Measurements from ENCODE around the gene SLC4A9.
A peak's percentile ranks its signal among the peaks of the same experiment; 100 is the strongest.

SLC4A9 gene

GRCh38 chr5:140319833-140320232 lies 40.2 kb upstream of the SLC4A9 start:
- Histone ChIP-seq H3K27ac (replicated peaks; ENCODE audit: low read length) (no peak overlapping the region), H2BK12ac (ENCODE audit: low read length) (no peak overlapping the region), H4K8ac (ENCODE audit: low read depth, low read length) (no peak overlapping the region), H3K23ac (ENCODE audit: low read depth, low read length, poor library complexity) (no peak overlapping the region), H3K9ac (ENCODE audit: low read depth, low read length, poor library complexity) (no peak overlapping the region), H2BK15ac (ENCODE audit: low read length) (no peak overlapping the region), H3K36me3 (replicated peaks in 1 of 2; ENCODE audit: control insufficient read depth in 2 of 2, insufficient read depth in 2 of 2, low read length in 2 of 2) (no peaks in the 10 kb centered on the region), H3K4me2 (ENCODE audit: insufficient read depth, low read length, poor library complexity, severe bottlenecking) (no peak overlapping the region), H3K18ac (ENCODE audit: low read length) (no peak overlapping the region), H4K91ac (ENCODE audit: low read depth, low read length, poor library complexity) (no peak overlapping the region), H3K14ac (ENCODE audit: low read length) (no peak overlapping the region), H2BK5ac (ENCODE audit: low read length) (no peak overlapping the region), H3K9me3 (replicated peaks in 1 of 2; ENCODE audit: control insufficient read depth in 2 of 2, insufficient read depth in 1 of 2, low read depth in 1 of 2, low read length in 2 of 2) (no peaks in the 10 kb centered on the region), H3K27me3 (ENCODE audit: control insufficient read depth in 3 of 3, insufficient read depth in 3 of 3, low read depth in 1 of 3, low read length in 3 of 3) (no peaks in the 10 kb centered on the region), H2AK5ac (ENCODE audit: low read depth, low read length) (no peak overlapping the region), H3K79me1 (ENCODE audit: low read depth, low read length) (no peaks in the 10 kb centered on the region), H2AFZ (ENCODE audit: low read length) (no peak overlapping the region), H2BK120ac (ENCODE audit: low read depth, low read length) (no peak overlapping the region), H3K4ac (ENCODE audit: low read length) (no peak overlapping the region), H3K4me3 (ENCODE audit: low read length in 2 of 2) (no peak overlapping the region), H3K4me1 (ENCODE audit: control insufficient read depth in 2 of 2, insufficient read depth in 1 of 2, low read depth in 1 of 2, low read length in 2 of 2) (peaks cover 14 to 22% of the 10 kb centered on the region in 2 donors)
- WGBS, 2 donors (ENCODE audit: extremely low coverage in 2 of 2, insufficient read length in 2 of 2, insufficient replicate concordance in 1 of 2), result no CpG with 5 or more reads among the region's 1 CpG
- no peak for DNase-seq (ENCODE audit: low spot score)

DNA sequence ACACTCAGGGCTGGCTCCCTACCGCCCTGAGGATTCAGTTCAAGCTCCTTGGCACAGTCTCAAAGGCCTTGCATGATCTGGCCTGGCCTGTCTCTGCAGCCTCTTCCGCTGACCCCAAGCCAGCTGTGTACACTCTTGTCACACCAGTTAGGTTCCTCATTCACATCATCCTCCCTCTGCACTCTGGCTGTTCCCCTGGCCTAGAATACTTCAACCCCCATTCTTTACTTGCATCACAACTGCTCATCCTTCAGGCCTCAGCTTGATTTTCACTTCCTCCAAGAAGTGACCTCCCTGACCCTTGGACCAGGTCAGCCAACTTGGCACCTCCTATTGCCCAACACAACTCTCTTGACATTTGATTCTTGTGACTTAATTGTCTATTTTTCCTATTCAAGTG lies 38.2 kb upstream of the SLC4A9 start:
- DNase-seq (ENCODE audit: low spot score), result no peak
- Histone ChIP-seq H2BK120ac (ENCODE audit: low read depth, low read length) (no peak overlapping the region), H3K4me2 (ENCODE audit: insufficient read depth, low read length, poor library complexity, severe bottlenecking) (no peak overlapping the region), H2BK5ac (ENCODE audit: low read length) (peak overlapping the region; percentile 7), H3K27ac (replicated peaks; ENCODE audit: low read length) (no peak overlapping the region), H3K36me3 (replicated peaks in 1 of 2; ENCODE audit: control insufficient read depth in 2 of 2, insufficient read depth in 2 of 2, low read length in 2 of 2) (no peaks in the 10 kb centered on the region), H3K18ac (ENCODE audit: low read length) (peak overlapping the region; percentile 23), H2AK5ac (ENCODE audit: low read depth, low read length) (no peak overlapping the region), H2BK15ac (ENCODE audit: low read length) (no peak overlapping the region), H3K79me1 (ENCODE audit: low read depth, low read length) (no peaks in the 10 kb centered on the region), H3K4ac (ENCODE audit: low read length) (no peak overlapping the region), H3K27me3 (ENCODE audit: control insufficient read depth in 3 of 3, insufficient read depth in 3 of 3, low read depth in 1 of 3, low read length in 3 of 3) (no peaks in the 10 kb centered on the region), H3K9ac (ENCODE audit: low read depth, low read length, poor library complexity) (no peak overlapping the region), H3K14ac (ENCODE audit: low read length) (no peak overlapping the region), H3K9me3 (replicated peaks in 1 of 2; ENCODE audit: control insufficient read depth in 2 of 2, insufficient read depth in 1 of 2, low read depth in 1 of 2, low read length in 2 of 2) (no peaks in the 10 kb centered on the region), H2AFZ (ENCODE audit: low read length) (no peak overlapping the region), H3K4me3 (ENCODE audit: low read length in 2 of 2) (no peak overlapping the region), H2BK12ac (ENCODE audit: low read length) (no peak overlapping the region), H4K8ac (ENCODE audit: low read depth, low read length) (no peak overlapping the region), H4K91ac (ENCODE audit: low read depth, low read length, poor library complexity) (no peak overlapping the region), H3K23ac (ENCODE audit: low read depth, low read length, poor library complexity) (no peak overlapping the region), H3K4me1 (ENCODE audit: control insufficient read depth in 2 of 2, insufficient read depth in 1 of 2, low read depth in 1 of 2, low read length in 2 of 2) (peaks cover 15 to 24% of the 10 kb centered on the region in 2 donors)
- no CpG with 5 or more reads among the region's 2 CpGs for WGBS, 2 donors (ENCODE audit: extremely low coverage in 2 of 2, insufficient read length in 2 of 2, insufficient replicate concordance in 1 of 2)

DNA sequence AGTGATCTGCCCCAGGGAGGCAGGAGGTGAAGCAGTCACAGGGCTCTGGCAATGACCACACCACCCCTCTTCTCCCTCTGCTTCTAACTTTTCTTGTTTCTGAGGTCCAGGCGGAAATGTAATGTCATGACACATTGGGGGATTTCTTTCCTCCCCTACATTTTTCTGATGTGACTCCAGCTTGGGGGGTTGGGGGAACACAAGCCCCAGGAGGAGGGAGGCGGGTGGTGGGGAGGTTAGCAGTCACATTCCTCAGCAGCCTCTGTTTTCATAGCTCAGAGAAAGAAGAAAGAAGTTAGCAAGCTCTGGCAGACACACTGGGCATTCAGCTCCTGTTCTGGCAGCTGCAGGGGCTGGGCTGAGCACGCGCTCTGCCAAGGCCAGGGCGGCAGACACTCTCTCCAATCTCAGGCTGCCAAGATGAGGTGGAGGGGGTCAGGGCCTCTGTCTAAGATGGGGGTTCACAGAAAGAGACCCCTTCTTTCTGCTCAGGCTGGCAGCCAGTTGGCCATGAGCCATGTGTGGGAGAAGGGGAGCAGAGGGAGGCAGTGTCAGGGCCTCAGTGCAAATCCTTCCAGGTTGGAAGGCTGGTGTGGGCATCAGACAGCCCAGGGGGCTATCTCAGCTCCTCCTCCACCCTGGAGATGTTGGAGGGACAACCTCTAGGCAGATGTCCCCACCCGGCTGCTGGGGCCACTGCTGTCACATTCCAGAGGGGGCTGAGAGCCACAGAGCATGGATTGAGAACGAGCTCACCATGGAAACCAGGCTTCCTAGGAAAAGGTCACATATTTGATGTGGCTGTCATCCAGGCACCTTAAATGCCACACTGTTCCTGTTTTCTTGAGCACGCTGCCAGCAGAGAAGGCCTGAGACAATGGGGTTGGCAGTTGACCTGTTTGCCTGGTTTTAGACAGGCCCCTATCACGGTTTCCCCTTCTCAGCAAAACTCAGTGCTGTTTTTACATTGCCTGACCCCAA lies 37.0 kb upstream of the SLC4A9 start:
- no CpG with 5 or more reads among the region's 9 CpGs for WGBS, 2 donors (ENCODE audit: extremely low coverage in 2 of 2, insufficient read length in 2 of 2, insufficient replicate concordance in 1 of 2)
- Histone ChIP-seq H3K79me1 (ENCODE audit: low read depth, low read length) (no peaks in the 10 kb centered on the region), H3K18ac (ENCODE audit: low read length) (peak overlapping the region; percentile 73), H3K9ac (ENCODE audit: low read depth, low read length, poor library complexity) (no peak overlapping the region), H2AFZ (ENCODE audit: low read length) (peak overlapping the region; percentile 36), H3K4me1 (ENCODE audit: control insufficient read depth in 2 of 2, insufficient read depth in 1 of 2, low read depth in 1 of 2, low read length in 2 of 2) (peaks cover 20 to 31% of the 10 kb centered on the region in 2 donors), H4K8ac (ENCODE audit: low read depth, low read length) (no peak overlapping the region), H3K27me3 (ENCODE audit: control insufficient read depth in 3 of 3, insufficient read depth in 3 of 3, low read depth in 1 of 3, low read length in 3 of 3) (no peaks in the 10 kb centered on the region), H3K23ac (ENCODE audit: low read depth, low read length, poor library complexity) (no peak overlapping the region), H2BK120ac (ENCODE audit: low read depth, low read length) (peak overlapping the region; percentile 23), H2BK5ac (ENCODE audit: low read length) (peak overlapping the region; percentile 72), H3K4me2 (ENCODE audit: insufficient read depth, low read length, poor library complexity, severe bottlenecking) (peak overlapping the region; percentile 23), H3K27ac (replicated peaks; ENCODE audit: low read length) (peak overlapping the region; percentile 40), H3K14ac (ENCODE audit: low read length) (no peak overlapping the region), H3K4me3 (ENCODE audit: low read length in 2 of 2) (no peak overlapping the region), H3K4ac (ENCODE audit: low read length) (no peak overlapping the region), H2BK15ac (ENCODE audit: low read length) (no peak overlapping the region), H3K9me3 (replicated peaks in 1 of 2; ENCODE audit: control insufficient read depth in 2 of 2, insufficient read depth in 1 of 2, low read depth in 1 of 2, low read length in 2 of 2) (no peaks in the 10 kb centered on the region), H2AK5ac (ENCODE audit: low read depth, low read length) (no peak overlapping the region), H3K36me3 (replicated peaks in 1 of 2; ENCODE audit: control insufficient read depth in 2 of 2, insufficient read depth in 2 of 2, low read length in 2 of 2) (no peaks in the 10 kb centered on the region), H4K91ac (ENCODE audit: low read depth, low read length, poor library complexity) (no peak overlapping the region), H2BK12ac (ENCODE audit: low read length) (no peak overlapping the region)
- no peak for DNase-seq (ENCODE audit: low spot score)

- DNase-seq (ENCODE audit: low spot score), result no peak
- Histone ChIP-seq H2AFZ (ENCODE audit: low read length) (peak overlapping the region; percentile 4), H2BK12ac (ENCODE audit: low read length) (no peak overlapping the region), H3K79me1 (ENCODE audit: low read depth, low read length) (no peaks in the 10 kb centered on the region), H3K4me3 (ENCODE audit: low read length in 2 of 2) (no peak overlapping the region), H3K9me3 (replicated peaks in 1 of 2; ENCODE audit: control insufficient read depth in 2 of 2, insufficient read depth in 1 of 2, low read depth in 1 of 2, low read length in 2 of 2) (no peaks in the 10 kb centered on the region), H3K4ac (ENCODE audit: low read length) (no peak overlapping the region), H3K9ac (ENCODE audit: low read depth, low read length, poor library complexity) (no peak overlapping the region), H3K27me3 (ENCODE audit: control insufficient read depth in 3 of 3, insufficient read depth in 3 of 3, low read depth in 1 of 3, low read length in 3 of 3) (no peaks in the 10 kb centered on the region), H2AK5ac (ENCODE audit: low read depth, low read length) (no peak overlapping the region), H2BK5ac (ENCODE audit: low read length) (no peak overlapping the region), H3K14ac (ENCODE audit: low read length) (no peak overlapping the region), H3K4me1 (ENCODE audit: control insufficient read depth in 2 of 2, insufficient read depth in 1 of 2, low read depth in 1 of 2, low read length in 2 of 2) (peaks cover 22 to 36% of the 10 kb centered on the region in 2 donors), H3K4me2 (ENCODE audit: insufficient read depth, low read length, poor library complexity, severe bottlenecking) (no peak overlapping the region), H4K91ac (ENCODE audit: low read depth, low read length, poor library complexity) (no peak overlapping the region), H3K18ac (ENCODE audit: low read length) (no peak overlapping the region), H3K23ac (ENCODE audit: low read depth, low read length, poor library complexity) (no peak overlapping the region), H2BK120ac (ENCODE audit: low read depth, low read length) (peak overlapping the region; percentile 30), H3K27ac (replicated peaks; ENCODE audit: low read length) (no peak overlapping the region), H3K36me3 (replicated peaks in 1 of 2; ENCODE audit: control insufficient read depth in 2 of 2, insufficient read depth in 2 of 2, low read length in 2 of 2) (no peaks in the 10 kb centered on the region), H2BK15ac (ENCODE audit: low read length) (no peak overlapping the region), H4K8ac (ENCODE audit: low read depth, low read length) (no peak overlapping the region)
- WGBS, 2 donors (ENCODE audit: extremely low coverage in 2 of 2, insufficient read length in 2 of 2, insufficient replicate concordance in 1 of 2), result no CpG with 5 or more reads among the region's 5 CpGs
These were observed 35.9 kb upstream of the SLC4A9 start for GRCh38 chr5:140324041-140324600.

All from neuronal stem cell (in vitro differentiated cells).